SKM-1 treated with dmso at 0.1 percent for 144 hours (cell line): ENCODE measurements around the gene CARD9.
"Not testable (repeated sequence)": the region's sequence is repeated elsewhere in the genome, so short reads cannot be mapped to it uniquely, and the experiment has no call there.

Experiments used
- DNase-seq: peaks from one replicate; lab custom pipeline; 2025; ENCODE audit not compliant: unreplicated experiment; lab: John Stamatoyannopoulos, UW

The CARD9 gene

GRCh38 chr9:136324501-136325300 is 48.8 kb downstream of the CARD9 start:
- DNase-seq, result no peak

DNA sequence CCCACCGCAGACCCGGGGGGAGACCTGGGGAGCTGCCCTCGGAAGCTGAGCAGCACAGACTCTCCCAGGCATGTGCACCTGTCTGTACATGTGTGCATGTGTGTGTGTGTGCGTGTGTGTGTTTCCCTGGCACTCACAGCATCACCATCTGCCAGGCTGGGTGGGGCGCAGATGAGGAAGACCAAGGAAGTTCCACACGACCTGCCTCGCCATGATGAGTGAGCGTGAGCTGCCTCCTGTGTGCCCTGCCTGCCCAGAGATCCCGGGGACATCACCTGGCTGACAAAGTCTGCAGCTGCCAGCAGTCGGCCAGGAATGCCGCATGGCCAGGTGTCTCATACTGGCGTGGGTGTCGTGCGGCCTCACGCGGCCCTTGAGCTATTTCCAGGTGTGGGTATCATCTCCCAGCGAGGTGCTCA is 50.1 kb downstream of the CARD9 start:
- no peak for DNase-seq

DNA sequence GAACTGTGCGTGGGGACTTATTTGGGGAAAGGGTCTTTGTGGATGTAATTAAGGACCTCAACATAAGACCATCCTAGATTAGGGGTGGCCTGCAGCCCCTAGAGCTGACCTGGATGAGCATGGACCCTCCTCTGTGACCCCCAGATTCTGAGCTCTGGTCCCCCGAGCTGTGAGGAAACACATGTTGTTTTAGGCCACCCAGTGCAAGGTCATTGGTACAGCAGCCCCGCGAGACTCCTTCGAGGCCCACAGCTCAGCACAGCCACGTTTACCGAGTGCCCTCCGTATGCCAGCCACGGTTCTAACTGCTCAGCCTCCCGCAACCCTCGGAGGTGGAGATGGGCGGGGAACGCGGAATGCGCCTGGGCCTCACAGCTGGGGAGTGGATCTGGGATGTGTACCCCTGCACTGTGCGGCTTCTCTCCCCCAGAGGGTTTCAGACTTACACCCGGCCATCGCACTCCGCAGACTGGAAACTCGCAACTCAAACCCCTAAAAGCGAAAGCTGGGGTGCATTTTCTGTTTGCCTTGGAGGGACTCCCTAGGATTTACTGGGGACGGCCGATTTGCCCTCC is 50.6 kb downstream of the CARD9 start:
- DNase-seq, result no peak

- no peak for DNase-seq
These were observed 51.9 kb downstream of the CARD9 start for GRCh38 chr9:136321561-136321960.

GRCh38 chr9:136320972-136321371 is 52.5 kb downstream of the CARD9 start:
- DNase-seq, result not testable (repeated sequence)

- not testable (repeated sequence) for DNase-seq
These were observed 53.5 kb downstream of the CARD9 start for GRCh38 chr9:136319955-136320354.

DNA sequence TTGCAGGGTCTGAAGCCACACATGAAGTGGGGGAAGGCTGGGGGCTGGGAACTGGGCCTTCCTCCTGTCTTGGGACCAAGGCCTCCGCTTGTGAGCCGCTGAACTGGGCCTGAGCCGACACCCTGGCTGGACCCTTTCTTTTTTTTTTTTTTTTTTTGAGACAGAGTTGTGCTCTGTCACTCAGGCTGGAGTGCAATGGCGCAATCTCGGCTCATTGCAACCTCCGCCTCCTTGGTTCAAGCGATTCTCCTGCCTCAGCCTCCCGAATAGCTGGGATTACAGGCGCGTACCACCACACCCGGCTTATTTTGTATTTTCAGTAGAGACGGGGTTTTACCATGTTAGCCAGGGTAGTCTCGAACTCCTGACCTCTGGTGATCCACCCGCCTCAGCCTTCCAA is 54.2 kb downstream of the CARD9 start:
- not testable (repeated sequence) for DNase-seq

DNA sequence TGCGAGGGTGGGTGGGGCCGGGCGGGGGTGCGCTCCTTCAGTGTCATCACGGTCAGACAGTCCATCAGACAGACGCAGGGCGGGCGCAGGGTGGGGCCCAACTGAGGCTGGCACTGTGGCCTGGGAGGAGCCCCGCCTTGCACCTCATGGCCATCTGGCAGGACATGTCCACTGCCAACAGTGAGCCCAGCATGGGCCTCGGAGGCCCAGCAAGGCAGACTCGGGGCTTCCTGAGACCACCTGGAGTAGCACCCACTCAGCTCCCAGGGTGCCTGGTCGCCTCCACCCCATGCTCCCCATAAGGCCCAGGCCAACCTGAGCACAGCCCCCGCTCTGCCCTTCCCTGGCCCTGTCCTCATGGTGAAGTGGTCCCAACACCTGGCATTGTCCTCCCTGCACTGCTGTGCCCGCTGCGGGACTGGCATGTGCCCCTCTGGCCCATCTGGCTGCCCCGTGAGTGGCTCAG is 54.7 kb downstream of the CARD9 start:
- no peak for DNase-seq

DNA sequence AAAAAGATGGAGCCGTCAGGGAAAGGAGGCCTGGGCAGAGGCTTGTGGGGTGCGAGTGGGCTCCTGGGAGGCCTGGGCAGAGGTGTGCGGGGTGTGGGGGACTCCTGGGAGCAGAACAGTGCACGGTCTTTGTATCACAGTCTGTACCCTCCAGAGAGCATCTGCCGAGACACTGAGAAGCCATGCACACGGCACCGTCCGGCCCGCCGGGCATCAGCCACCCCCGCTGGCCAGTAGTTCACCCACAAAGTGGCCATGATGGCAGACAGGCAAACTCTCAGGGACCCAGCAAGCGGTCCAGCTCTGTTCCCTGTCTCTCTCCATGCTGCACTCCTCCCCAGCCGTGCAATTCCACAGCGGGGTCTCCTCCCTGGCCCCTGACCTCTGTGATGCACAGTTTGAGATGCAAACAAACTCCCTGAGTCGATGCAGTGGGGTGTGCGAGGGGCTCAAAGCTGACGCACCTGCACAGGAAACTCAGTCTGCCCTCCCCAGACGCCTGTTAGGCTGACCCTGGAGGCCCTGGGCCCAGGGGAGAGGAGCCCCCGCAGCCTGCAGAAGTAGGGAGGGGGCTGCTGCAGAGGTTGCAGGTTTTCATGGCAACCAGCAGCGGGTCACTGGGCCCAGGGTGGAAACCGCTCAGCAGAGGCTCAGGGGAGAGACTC is 55.2 kb downstream of the CARD9 start:
- no peak for DNase-seq

GRCh38 chr9:136317695-136318094 is 55.8 kb downstream of the CARD9 start:
- no peak for DNase-seq

GRCh38 chr9:136316896-136317676 is 56.4 kb downstream of the CARD9 start:
- no peak for DNase-seq

DNA sequence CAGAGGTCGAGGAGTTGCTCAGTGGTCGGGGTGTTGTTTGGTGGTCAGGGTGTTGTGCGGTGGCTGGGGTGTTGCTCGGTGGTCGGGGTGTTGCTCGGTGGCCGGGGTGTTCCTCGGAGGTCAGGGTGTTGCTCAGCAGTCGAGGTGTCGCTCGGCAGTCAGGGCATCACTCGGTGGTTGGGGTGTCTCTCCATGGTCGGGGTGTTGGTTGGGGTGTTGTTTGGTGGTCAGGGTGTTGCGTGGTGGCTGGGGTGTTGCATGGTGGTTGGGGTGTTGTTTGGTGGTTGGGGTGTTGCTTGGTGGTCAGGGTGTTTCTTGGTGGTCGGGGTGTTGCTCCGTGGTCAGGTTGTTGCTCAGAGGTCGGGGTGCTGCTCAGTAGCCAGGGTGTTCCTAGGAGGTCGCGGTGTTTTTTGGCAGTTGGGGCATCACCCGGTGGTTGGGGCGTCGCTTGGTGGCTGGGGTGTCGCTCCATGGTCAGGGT is 57.2 kb downstream of the CARD9 start:
- DNase-seq, result no peak

GRCh38 chr9:136314944-136315343 is 58.5 kb downstream of the CARD9 start:
- no peak for DNase-seq

GRCh38 chr9:136314056-136314416 is 59.4 kb downstream of the CARD9 start:
- DNase-seq, result no peak
